ENCODE measurements around the gene DIPK1B. TPM values are rescaled to one million over a fixed set of nuclear protein-coding genes. Genes with fewer than 3 reads are reported as not detected.
"Not testable (repeated sequence)": the region's sequence is repeated elsewhere in the genome, so short reads cannot be mapped to it uniquely, and the experiment has no call there.

The DIPK1B gene
- total and polyA plus RNA-seq, 4 donors, result 1.1 to 13.6 (median 6.1) TPM

DNA sequence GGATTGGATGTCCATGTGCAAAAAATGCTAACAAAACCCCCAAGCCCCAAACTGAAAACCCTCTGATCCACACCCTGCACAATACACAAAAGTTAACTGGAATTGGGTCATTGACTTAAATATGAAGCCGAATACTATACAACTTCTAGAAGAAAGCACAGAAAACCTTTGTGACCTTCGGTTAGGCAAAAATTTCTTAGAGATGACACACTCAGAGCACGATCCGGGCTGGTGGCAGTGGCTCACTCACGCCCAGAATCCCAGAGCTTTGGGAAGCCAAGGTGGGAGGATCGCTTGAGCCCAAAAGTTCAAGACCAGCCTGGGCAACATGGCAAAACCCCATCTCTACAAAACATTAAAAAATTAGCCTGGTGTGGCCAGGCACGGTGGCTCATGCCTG is 1.8 kb upstream of the DIPK1B start:
- Histone ChIP-seq H3K4me3 (ENCODE audit: low read length in 2 of 2) (no peak overlapping the region), H3K27ac (ENCODE audit: low read depth in 1 of 2, low read length in 2 of 2) (no peak overlapping the region), H3K36me3 (ENCODE audit: control insufficient read depth in 1 of 2, insufficient read depth in 2 of 2, low read length in 1 of 2) (no peaks in the 10 kb centered on the region), H3K27me3 (ENCODE audit: control insufficient read depth in 1 of 2, insufficient read depth in 2 of 2, low read length in 1 of 2) (no peaks in the 10 kb centered on the region), H3K4me1 (ENCODE audit: control insufficient read depth in 1 of 2, insufficient read depth in 2 of 2, low read length in 2 of 2) (no peaks in the 10 kb centered on the region), H3K9me3 (ENCODE audit: control insufficient read depth, low read length) (no peaks in the 10 kb centered on the region)
- intact Hi-C loops (cut with DNase I), result no loop called here
- ATAC-seq (ENCODE audit: low FRiP score) (no peak), DNase-seq (no peak)
- WGBS, 2 donors, result 80 to 84% methylated on average over 7 of the region's 7 CpGs

DNA sequence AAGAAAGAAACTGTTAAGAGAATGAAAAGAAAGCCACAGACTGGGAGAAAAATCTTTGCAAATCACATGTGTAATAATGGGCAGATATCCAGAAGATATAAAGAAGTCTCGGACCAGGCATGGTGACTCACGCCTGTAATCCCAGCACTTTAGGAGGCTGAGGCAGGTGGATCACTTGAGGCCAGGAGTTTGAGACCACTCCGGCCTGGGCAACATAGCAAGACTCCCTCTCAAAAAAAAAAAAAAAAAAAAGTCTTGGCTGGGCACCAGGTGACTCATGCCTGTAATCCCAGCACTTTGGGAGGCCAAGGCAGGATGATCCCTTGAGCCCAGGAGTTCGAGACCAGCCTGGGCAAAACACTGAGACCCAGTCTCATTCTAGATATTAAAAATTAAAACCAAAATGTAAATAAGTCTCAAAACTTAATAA is 1.1 kb upstream of the DIPK1B start:
- ATAC-seq (ENCODE audit: low FRiP score); intact Hi-C loops (cut with DNase I); H3K27me3 ChIP-seq (ENCODE audit: control insufficient read depth in 1 of 2, insufficient read depth in 2 of 2, low read length in 1 of 2); DNase-seq; H3K27ac ChIP-seq (ENCODE audit: low read depth in 1 of 2, low read length in 2 of 2); H3K9me3 ChIP-seq (ENCODE audit: control insufficient read depth, low read length); H3K4me1 ChIP-seq (ENCODE audit: control insufficient read depth in 1 of 2, insufficient read depth in 2 of 2, low read length in 2 of 2); H3K36me3 ChIP-seq (ENCODE audit: control insufficient read depth in 1 of 2, insufficient read depth in 2 of 2, low read length in 1 of 2); H3K4me3 ChIP-seq (ENCODE audit: low read length in 2 of 2): not testable (repeated sequence)
- 14 to 19% methylated on average over 4 of the region's 4 CpGs for WGBS, 2 donors

DNA sequence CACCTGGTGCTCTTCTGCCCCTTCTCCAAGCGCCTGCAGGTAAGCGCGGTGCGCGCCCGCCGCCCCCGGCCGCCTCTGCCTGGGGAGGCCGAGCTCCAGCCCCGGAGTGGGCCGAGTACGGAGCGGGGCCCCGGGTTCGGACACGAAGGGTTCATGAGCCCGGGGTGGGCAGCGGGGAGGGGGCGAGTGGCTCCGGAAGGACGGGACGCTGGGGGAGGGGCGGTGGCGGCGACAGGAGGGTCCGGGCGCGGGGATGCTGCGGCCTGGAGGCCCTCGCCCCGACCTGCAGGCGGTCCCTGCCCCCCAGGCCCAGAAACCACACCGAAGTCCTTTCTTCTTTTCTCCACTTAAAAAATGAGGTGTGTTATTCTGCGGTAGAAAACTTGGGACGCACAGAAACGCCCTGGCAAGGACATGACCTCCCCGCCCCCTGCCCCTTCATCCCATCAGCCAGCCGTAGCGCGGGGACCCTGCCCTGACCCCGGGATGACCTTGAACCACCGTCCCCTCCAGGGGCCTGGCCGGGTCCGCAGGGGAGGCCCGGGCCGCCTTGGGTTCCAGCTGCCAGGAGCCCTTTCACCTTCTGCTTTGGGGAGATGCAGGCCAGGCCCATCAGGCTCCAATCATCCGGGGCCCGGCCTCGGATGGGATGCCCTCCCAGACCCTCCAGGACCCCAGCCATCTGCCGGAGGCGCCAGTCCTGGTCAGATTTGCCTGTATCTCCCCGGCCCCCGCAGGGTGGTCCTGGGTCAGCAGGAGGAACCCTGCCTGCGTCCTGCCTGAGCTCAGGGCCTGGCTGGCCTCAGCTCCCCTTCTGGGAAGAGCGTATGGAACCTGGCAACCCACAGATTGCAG is 545 bp downstream of the DIPK1B start:
- Histone ChIP-seq H3K27me3 (ENCODE audit: control insufficient read depth in 1 of 2, insufficient read depth in 2 of 2, low read length in 1 of 2) (no peaks in the 10 kb centered on the region), H3K36me3 (ENCODE audit: control insufficient read depth in 1 of 2, insufficient read depth in 2 of 2, low read length in 1 of 2) (no peaks in the 10 kb centered on the region), H3K27ac (ENCODE audit: low read depth in 1 of 2, low read length in 2 of 2) (no peak overlapping the region), H3K4me3 (ENCODE audit: low read length in 2 of 2) (no peak overlapping the region), H3K4me1 (ENCODE audit: control insufficient read depth in 1 of 2, insufficient read depth in 2 of 2, low read length in 2 of 2) (no peaks in the 10 kb centered on the region), H3K9me3 (ENCODE audit: control insufficient read depth, low read length) (no peaks in the 10 kb centered on the region)
- peak in 1 of 2 donors; percentile 79 for DNase-seq
- 17 to 22% methylated on average over 48 to 56 of the region's 56 CpGs for WGBS, 2 donors
- no peak for ATAC-seq (ENCODE audit: low FRiP score)
- intact Hi-C loops (cut with DNase I), result no loop called here

DNA sequence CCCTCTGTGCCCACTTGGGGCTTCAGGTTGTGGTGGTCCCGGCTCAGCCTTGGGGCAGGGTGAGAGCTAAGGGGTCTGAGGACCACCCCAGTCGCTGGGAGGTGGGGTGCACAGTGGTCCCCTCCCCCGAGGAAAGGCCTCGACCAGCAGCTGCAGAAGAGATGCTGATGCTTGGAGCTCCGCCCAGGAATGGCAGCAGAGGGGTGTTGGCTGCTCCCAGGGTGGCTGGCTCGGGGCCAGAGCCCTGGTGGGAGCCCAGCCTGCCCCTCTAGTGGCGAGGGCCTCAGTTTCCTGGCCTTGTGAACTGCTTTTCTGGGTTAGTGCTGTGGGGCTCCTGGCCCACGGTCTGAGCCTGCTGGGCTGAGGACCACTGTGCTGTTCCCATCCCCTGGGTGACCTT is 1.2 kb downstream of the DIPK1B start:
- no peak for DNase-seq
- intact Hi-C loops (cut with DNase I), result no loop called here
- peak; percentile 16 for ATAC-seq (ENCODE audit: low FRiP score)
- H3K4me1 ChIP-seq (ENCODE audit: control insufficient read depth in 1 of 2, insufficient read depth in 2 of 2, low read length in 2 of 2), result no peaks in the 10 kb centered on the region
- H3K27ac ChIP-seq (ENCODE audit: low read depth in 1 of 2, low read length in 2 of 2), result no peak overlapping the region
- 72 to 73% methylated on average over 8 of the region's 8 CpGs for WGBS, 2 donors
- no peaks in the 10 kb centered on the region for H3K36me3 ChIP-seq (ENCODE audit: control insufficient read depth in 1 of 2, insufficient read depth in 2 of 2, low read length in 1 of 2)
- H3K4me3 ChIP-seq (ENCODE audit: low read length in 2 of 2), result no peak overlapping the region
- no peaks in the 10 kb centered on the region for H3K9me3 ChIP-seq (ENCODE audit: control insufficient read depth, low read length)
- H3K27me3 ChIP-seq (ENCODE audit: control insufficient read depth in 1 of 2, insufficient read depth in 2 of 2, low read length in 1 of 2), result no peaks in the 10 kb centered on the region

DNA sequence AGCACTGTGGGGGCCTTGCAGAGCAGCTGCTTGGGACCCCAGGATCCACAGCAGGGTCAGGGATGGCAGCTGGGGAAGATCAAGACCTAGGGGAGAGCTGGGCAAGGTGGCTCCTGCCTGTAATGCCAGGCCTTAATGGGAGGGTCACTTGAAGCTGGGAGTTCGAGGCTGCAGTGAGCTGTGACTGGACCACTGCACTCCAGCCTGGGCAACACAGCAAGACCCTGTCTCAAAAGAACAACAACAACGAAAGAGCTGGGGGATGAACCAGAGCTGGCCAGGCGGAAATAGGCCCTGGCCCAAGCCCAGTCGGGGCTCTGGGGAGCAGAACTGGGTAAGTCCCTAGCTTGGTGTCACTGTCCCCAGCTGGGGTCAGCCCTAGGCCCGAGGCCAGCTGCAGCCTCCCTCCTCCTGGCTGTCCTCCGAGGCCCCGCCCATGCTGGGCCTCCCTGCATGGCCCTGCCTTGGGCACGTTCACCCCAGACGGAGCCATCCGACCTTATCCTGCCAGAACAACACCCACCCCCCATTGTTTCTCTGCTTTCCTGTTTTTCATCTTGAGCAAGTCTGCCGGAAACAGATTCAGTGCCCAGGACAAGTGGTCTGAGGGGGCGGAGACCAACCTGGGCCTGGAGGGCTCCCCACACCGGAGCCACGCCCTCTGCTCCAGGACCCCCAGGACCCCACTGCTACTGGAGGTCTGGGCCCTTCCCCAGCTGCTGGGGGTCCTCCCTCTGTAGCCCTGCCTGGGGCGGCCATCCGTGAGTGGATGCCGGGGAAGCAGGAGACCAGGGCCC is 1.9 kb downstream of the DIPK1B start:
- no peak overlapping the region for H3K4me3 ChIP-seq (ENCODE audit: low read length in 2 of 2)

DNA sequence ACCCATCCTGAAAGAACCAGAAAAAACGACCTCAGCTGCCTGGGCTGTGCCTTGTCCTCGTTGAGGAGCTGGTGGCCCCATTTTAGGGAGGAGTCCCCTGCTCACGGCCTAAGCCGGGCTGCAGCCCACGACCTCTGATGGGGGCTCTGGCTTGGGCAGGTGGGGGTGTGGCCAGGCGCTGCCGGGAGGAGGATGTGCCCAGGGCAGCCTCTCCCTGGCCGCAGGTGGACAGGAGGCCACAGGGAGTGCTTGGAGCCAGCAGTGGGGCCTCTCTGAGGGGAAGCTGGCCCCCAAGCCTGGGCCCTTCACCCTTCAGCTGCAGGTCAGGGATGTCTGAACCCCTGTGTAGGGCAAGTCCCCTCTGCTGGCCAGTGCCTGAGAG is 2.5 kb downstream of the DIPK1B start:
- no peak overlapping the region for H3K27ac ChIP-seq (ENCODE audit: low read depth in 1 of 2, low read length in 2 of 2)
- ATAC-seq (ENCODE audit: low FRiP score), result no peak
- no peaks in the 10 kb centered on the region for H3K4me1 ChIP-seq (ENCODE audit: control insufficient read depth in 1 of 2, insufficient read depth in 2 of 2, low read length in 2 of 2)
- DNase-seq, result no peak
- intact Hi-C loops (cut with DNase I), result no loop called here
- H3K36me3 ChIP-seq (ENCODE audit: control insufficient read depth in 1 of 2, insufficient read depth in 2 of 2, low read length in 1 of 2), result no peaks in the 10 kb centered on the region
- 77 to 79% methylated on average over 8 of the region's 8 CpGs for WGBS, 2 donors
- H3K4me3 ChIP-seq (ENCODE audit: low read length in 2 of 2), result no peak overlapping the region
- H3K9me3 ChIP-seq (ENCODE audit: control insufficient read depth, low read length), result no peaks in the 10 kb centered on the region
- no peaks in the 10 kb centered on the region for H3K27me3 ChIP-seq (ENCODE audit: control insufficient read depth in 1 of 2, insufficient read depth in 2 of 2, low read length in 1 of 2)

More for the DNA sequence above, 1.9 kb downstream of the DIPK1B start:
- WGBS, 2 donors, result 80 to 89% methylated on average over 15 to 17 of the region's 17 CpGs
- intact Hi-C loops (cut with DNase I), result no loop called here
- H3K36me3 ChIP-seq (ENCODE audit: control insufficient read depth in 1 of 2, insufficient read depth in 2 of 2, low read length in 1 of 2), result no peaks in the 10 kb centered on the region
- H3K27ac ChIP-seq (ENCODE audit: low read depth in 1 of 2, low read length in 2 of 2), result no peak overlapping the region
- no peaks in the 10 kb centered on the region for H3K4me1 ChIP-seq (ENCODE audit: control insufficient read depth in 1 of 2, insufficient read depth in 2 of 2, low read length in 2 of 2)
- no peaks in the 10 kb centered on the region for H3K27me3 ChIP-seq (ENCODE audit: control insufficient read depth in 1 of 2, insufficient read depth in 2 of 2, low read length in 1 of 2)
- ATAC-seq (ENCODE audit: low FRiP score), result peak; percentile 58
- DNase-seq, result no peak
- H3K9me3 ChIP-seq (ENCODE audit: control insufficient read depth, low read length), result no peaks in the 10 kb centered on the region

DNA sequence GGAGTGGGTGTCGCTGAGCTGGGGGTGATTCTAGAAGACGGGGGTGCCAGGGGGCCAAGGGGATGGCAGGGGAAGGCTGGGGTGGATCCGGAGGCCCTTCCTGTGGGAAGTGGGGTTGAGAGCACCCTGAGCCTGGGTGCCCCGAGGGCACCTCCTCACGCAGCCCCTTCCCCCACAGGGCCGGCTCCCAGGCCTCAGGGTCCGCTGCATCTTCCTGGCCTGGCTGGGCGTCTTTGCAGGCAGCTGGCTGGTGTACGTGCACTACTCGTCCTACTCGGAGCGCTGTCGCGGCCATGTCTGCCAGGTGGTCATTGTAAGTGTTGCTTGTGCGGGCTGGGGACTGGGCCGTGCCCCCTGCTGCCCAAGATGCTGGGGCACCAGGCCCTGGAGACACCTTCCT is 5.0 kb downstream of the DIPK1B start:
- H3K4me1 ChIP-seq (ENCODE audit: control insufficient read depth in 1 of 2, insufficient read depth in 2 of 2, low read length in 2 of 2), result no peaks in the 10 kb centered on the region
- DNase-seq (no peak), ATAC-seq (ENCODE audit: low FRiP score) (no peak)
- H3K4me3 ChIP-seq (ENCODE audit: low read length in 2 of 2), result no peak overlapping the region
- no peaks in the 10 kb centered on the region for H3K36me3 ChIP-seq (ENCODE audit: control insufficient read depth in 1 of 2, insufficient read depth in 2 of 2, low read length in 1 of 2)
- no peaks in the 10 kb centered on the region for H3K9me3 ChIP-seq (ENCODE audit: control insufficient read depth, low read length)
- 89 to 93% methylated on average over 15 to 16 of the region's 16 CpGs for WGBS, 2 donors
- H3K27me3 ChIP-seq (ENCODE audit: control insufficient read depth in 1 of 2, insufficient read depth in 2 of 2, low read length in 1 of 2), result no peaks in the 10 kb centered on the region
- intact Hi-C loops (cut with DNase I), result no loop called here
- H3K27ac ChIP-seq (ENCODE audit: low read depth in 1 of 2, low read length in 2 of 2), result no peak overlapping the region

DNA sequence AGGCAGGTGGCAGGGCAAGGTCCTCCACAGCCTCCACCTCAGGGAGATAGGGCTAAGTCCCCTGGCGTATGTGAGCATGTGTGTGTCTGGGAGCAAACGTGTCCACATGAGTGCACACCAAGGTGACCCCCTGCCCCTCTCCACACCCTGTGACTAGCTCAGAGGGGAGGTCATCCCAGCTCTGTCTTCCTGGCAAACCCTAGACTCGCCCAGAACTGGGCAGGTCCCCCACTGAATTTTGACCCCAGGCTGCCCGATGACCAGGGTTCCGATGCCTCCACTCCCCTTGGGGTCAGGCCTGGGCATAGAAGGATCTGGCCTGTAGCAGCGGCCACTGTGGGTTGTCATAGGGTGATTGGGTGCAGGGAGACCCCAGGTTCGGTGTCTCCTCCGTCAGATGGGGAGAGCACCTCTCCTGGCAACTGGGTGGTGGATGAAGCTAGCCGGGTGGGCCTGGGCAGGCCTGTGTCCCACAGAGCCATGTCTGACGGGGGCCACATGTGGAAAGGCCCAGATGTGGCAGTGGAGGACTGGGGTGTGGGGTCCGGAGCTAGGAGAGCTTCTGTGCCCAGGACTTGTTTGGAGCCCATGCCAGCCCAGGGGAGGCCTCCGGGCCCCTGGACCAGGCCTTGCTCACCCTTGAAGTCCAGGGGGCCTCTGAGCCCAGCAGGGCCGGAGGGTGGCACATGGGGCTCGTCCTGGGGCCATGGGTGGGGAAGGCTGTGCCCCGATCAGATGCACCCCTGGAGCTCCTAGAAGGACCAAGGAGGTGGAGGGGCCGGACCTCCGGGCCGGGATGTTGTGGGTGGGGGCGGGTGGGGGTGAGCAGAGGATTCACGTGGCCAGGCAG is 6.2 kb downstream of the DIPK1B start:
- Histone ChIP-seq H3K27me3 (ENCODE audit: control insufficient read depth in 1 of 2, insufficient read depth in 2 of 2, low read length in 1 of 2) (no peaks in the 10 kb centered on the region), H3K9me3 (ENCODE audit: control insufficient read depth, low read length) (no peaks in the 10 kb centered on the region), H3K27ac (ENCODE audit: low read depth in 1 of 2, low read length in 2 of 2) (no peak overlapping the region), H3K4me3 (ENCODE audit: low read length in 2 of 2) (no peak overlapping the region), H3K4me1 (ENCODE audit: control insufficient read depth in 1 of 2, insufficient read depth in 2 of 2, low read length in 2 of 2) (no peaks in the 10 kb centered on the region), H3K36me3 (ENCODE audit: control insufficient read depth in 1 of 2, insufficient read depth in 2 of 2, low read length in 1 of 2) (peaks cover 0 to 3% of the 10 kb centered on the region in 2 donors)
- DNase-seq, result no peak
- ATAC-seq (ENCODE audit: low FRiP score), result no peak
- 82 to 84% methylated on average over 20 of the region's 20 CpGs for WGBS, 2 donors
- intact Hi-C loops (cut with DNase I), result no loop called here

Measured in aorta (tissue), 5 donors.